IMR-90 (cell line): ENCODE data around the gene PLCL2. TPM values are rescaled to one million over a fixed set of nuclear protein-coding genes. Genes with fewer than 3 reads are reported as not detected.

ENCODE experiments used
- ATAC-seq: fragments of 200-7000 bp; cut with Tn5 transposase; 2 replicates; pipeline ENCODE4 v1.9.1; 2020; ENCODE audit warnings: low read depth, mild to moderate bottlenecking, moderate library complexity
- BruUV-seq: library from RNA; stranded (reverse); fragments of 400-500 nt; replicated peaks from 2 replicates; lab custom pipeline; 2021; lab: Mats Ljungman, UMichigan
- CTCF ChIA-PET: fragments of 300-600 bp; formaldehyde crosslinking; extraction: SDS; loops from one replicate; lab custom pipeline; 2021; ENCODE audit warnings: antibody characterized with exemption; lab: Yijun Ruan, JAX
- POLR2A ChIA-PET: fragments of 300-600 bp; sonication (Branson Sonifier 250); formaldehyde crosslinking; loops from one replicate; lab custom pipeline; 2022; ENCODE audit warnings: antibody characterized with exemption; ENCODE audit not compliant: unreplicated experiment; lab: Charles Lee
- DNase-seq: peaks from one replicate; pipeline ENCODE4 v3.0.0; 2013
- H2AFZ ChIP-seq: replicated peaks from 2 replicates; pipeline ENCODE3; 2013; ENCODE audit warnings: low read length, mild to moderate bottlenecking; ENCODE audit not compliant: poor library complexity
- H2AK5ac ChIP-seq: 2 replicates; pipeline ENCODE4 v1.6.1; 2013; ENCODE audit warnings: low read depth, low read length, inconsistent platforms
- H2AK9ac ChIP-seq: replicated peaks from 2 replicates; pipeline ENCODE3; 2013; ENCODE audit warnings: mild to moderate bottlenecking, low read depth, low read length, moderate library complexity; ENCODE audit not compliant: poor library complexity
- H2BK120ac ChIP-seq: 2 replicates; pipeline ENCODE4 v1.6.1; 2013; ENCODE audit warnings: low read depth, low read length, inconsistent platforms
- H2BK15ac ChIP-seq: 3 replicates; pipeline ENCODE4 v1.6.1; 2013; ENCODE audit warnings: low read depth, low read length, inconsistent platforms
- H2BK20ac ChIP-seq: 2 replicates; pipeline ENCODE4 v1.6.1; 2013; ENCODE audit warnings: low read depth, mild to moderate bottlenecking, inconsistent platforms, low read length, moderate library complexity
- H2BK5ac ChIP-seq: 2 replicates; pipeline ENCODE4 v1.6.1; 2013; ENCODE audit warnings: mild to moderate bottlenecking, low read depth, low read length, inconsistent platforms; ENCODE audit not compliant: poor library complexity, severe bottlenecking
- H3K14ac ChIP-seq: replicated peaks from 2 replicates; pipeline ENCODE4 v1.6.1; 2013; ENCODE audit warnings: low read depth, low read length, inconsistent platforms
- H3K18ac ChIP-seq: 2 replicates; pipeline ENCODE4 v1.6.1; 2013; ENCODE audit warnings: low read depth, low read length, control low read depth
- H3K23ac ChIP-seq: 2 replicates; pipeline ENCODE4 v1.6.1; 2013; ENCODE audit warnings: low read depth, low read length, inconsistent platforms
- H3K27ac ChIP-seq: 2 replicates; pipeline ENCODE4 v1.5.1; 2013; ENCODE audit warnings: mild to moderate bottlenecking, control low read depth, low read length; ENCODE audit not compliant: insufficient read depth
- H3K27me3 ChIP-seq: 2 replicates; pipeline ENCODE4 v1.6.1; 2013; ENCODE audit warnings: low read length; ENCODE audit not compliant: control insufficient read depth, insufficient read depth
- H3K36me3 ChIP-seq: 2 replicates; pipeline ENCODE4 v1.6.1; 2013; ENCODE audit warnings: low read length, mixed read lengths; ENCODE audit not compliant: control insufficient read depth, insufficient read depth
- H3K4ac ChIP-seq: 2 replicates; pipeline ENCODE4 v1.6.1; 2013; ENCODE audit warnings: low read depth, low read length, inconsistent platforms
- H3K4me1 ChIP-seq: 2 replicates; pipeline ENCODE4 v1.6.1; 2013; ENCODE audit warnings: low read length, mixed read lengths; ENCODE audit not compliant: control insufficient read depth, insufficient read depth
- H3K4me2 ChIP-seq: 2 replicates; pipeline ENCODE4 v1.6.1; 2013; ENCODE audit warnings: low read depth, mild to moderate bottlenecking, control low read depth, low read length, moderate library complexity
- H3K4me3 ChIP-seq: 2 replicates; pipeline ENCODE4 v1.5.1; 2013; ENCODE audit warnings: low read depth, mild to moderate bottlenecking, control low read depth, low read length, moderate library complexity; ENCODE audit not compliant: insufficient read depth
- H3K56ac ChIP-seq: 2 replicates; pipeline ENCODE4 v1.6.1; 2013; ENCODE audit warnings: low read length, inconsistent platforms; ENCODE audit not compliant: insufficient read depth; ENCODE audit errors: extremely low read depth
- H3K79me1 ChIP-seq, 2 experiments: 2 replicates each; pipeline ENCODE4 v1.6.1; 2013; ENCODE audit warnings: low read length in 2 of 2, inconsistent platforms in 1 of 2, low read depth in 1 of 2
- H3K9ac ChIP-seq: 2 replicates; pipeline ENCODE4 v1.6.1; 2013; ENCODE audit warnings: low read depth, low read length, control low read depth
- H3K9me1 ChIP-seq: 2 replicates; pipeline ENCODE4 v1.6.1; 2013; ENCODE audit warnings: low read length, inconsistent platforms; ENCODE audit not compliant: insufficient read depth
- H3K9me3 ChIP-seq: 2 replicates; pipeline ENCODE4 v1.6.1; 2013; ENCODE audit warnings: low read length; ENCODE audit not compliant: control insufficient read depth, insufficient read depth
- H4K20me1 ChIP-seq: 2 replicates; pipeline ENCODE4 v1.6.1; 2013; ENCODE audit warnings: low read length, inconsistent platforms; ENCODE audit not compliant: insufficient read depth
- H4K5ac ChIP-seq: 2 replicates; pipeline ENCODE4 v1.6.1; 2013; ENCODE audit warnings: mild to moderate bottlenecking, low read depth, low read length, control low read depth
- H4K8ac ChIP-seq, 2 experiments: 2 replicates each; pipeline ENCODE4 v1.6.1; 2013; ENCODE audit warnings: low read depth in 2 of 2, low read length in 2 of 2, control low read depth in 1 of 2, inconsistent platforms in 1 of 2
- H4K91ac ChIP-seq: 2 replicates; pipeline ENCODE4 v1.6.1; 2013; ENCODE audit warnings: low read depth, low read length, inconsistent platforms; ENCODE audit not compliant: insufficient read depth
- CEBPB ChIP-seq: IDR thresholded peaks from 2 replicates; pipeline ENCODE4 v1.6.1; 2012; ENCODE audit warnings: low read depth, low read length, improper control_type of control experiment
- FOS ChIP-seq: fragments of 150-350 bp; IDR thresholded peaks from 2 replicates; pipeline ENCODE4 v1.6.1; 2016; ENCODE audit warnings: low read depth, low read length
- MAFK ChIP-seq: IDR thresholded peaks from 2 replicates; pipeline ENCODE4 v1.6.1; 2012; ENCODE audit warnings: low read depth, low read length, improper control_type of control experiment
- MXI1 ChIP-seq: IDR thresholded peaks from 2 replicates; pipeline ENCODE4 v1.6.1; 2012; ENCODE audit warnings: low read depth, mild to moderate bottlenecking, low read length, moderate library complexity, borderline replicate concordance
- NFE2L2 ChIP-seq: fragments of 150-350 bp; IDR thresholded peaks from 2 replicates; pipeline ENCODE4 v1.6.1; 2016; ENCODE audit warnings: low read depth, mild to moderate bottlenecking, low read length
- POLR2A ChIP-seq: IDR thresholded peaks from 2 replicates; pipeline ENCODE4 v1.6.1; 2012; ENCODE audit warnings: mild to moderate bottlenecking, low read depth, low read length
- RAD21 ChIP-seq: IDR thresholded peaks from 2 replicates; pipeline ENCODE4 v1.6.1; 2012; ENCODE audit warnings: low read length, improper control_type of control experiment
- RFX5 ChIP-seq: IDR thresholded peaks from 2 replicates; pipeline ENCODE4 v1.8.0; 2012; ENCODE audit warnings: low read depth, mild to moderate bottlenecking, low read length, moderate library complexity
- WGBS, 2 experiments: methylation state at CpG; one replicate each; pipeline versions ENCODE4 v1.1.5 to v1.1.7; 2013; ENCODE audit warnings: missing lambda C conversion rate in 2 of 2; ENCODE audit not compliant: insufficient read length in 1 of 2; ENCODE audit errors: extremely low coverage in 2 of 2; 5-methylcytosine and 5-hydroxymethylcytosine counted together
- dilution Hi-C: fragments of 300-500 bp; cut with HindIII; formaldehyde crosslinking; loops from one replicate; pipeline ENCODE4 v1.14.3; 2018; ENCODE audit warnings: low sequenced_read_pairs; ENCODE audit not compliant: unreplicated experiment
- in situ Hi-C: fragments of 300-500 bp; cut with MboI; formaldehyde crosslinking; loops from 3 replicates; pipeline ENCODE4 v1.14.3; 2019; ENCODE audit warnings: low sequenced_read_pairs, inconsistent platforms, mixed read lengths
- intact Hi-C: fragments of 100-400 bp; cut with micrococcal nuclease; formaldehyde crosslinking; loops from 2 replicates; pipeline ENCODE4 v1.10.0; 2022
- polyA plus RNA-seq, 3 experiments: library from polyadenylated mRNA; depleted of rRNA; stranded (reverse); fragments of >200 nt; gene quantifications; 2 replicates each; pipeline ENCODE4 v1.2.3, GENCODE V29; 2012; ENCODE audit warnings: low replicate concordance in 1 of 3
- total RNA-seq: library from RNA; depleted of rRNA; stranded (reverse); fragments of >200 nt; gene quantifications from 2 replicates; pipeline ENCODE4 v1.2.3, GENCODE V29; 2012
- TF ChIP-seq, protein P1 (sequence below): fragments of 150-350 bp; IDR thresholded peaks from 2 replicates; pipeline ENCODE4 v1.6.1; 2016; ENCODE audit warnings: low read depth, mild to moderate bottlenecking, low read length, moderate library complexity, borderline replicate concordance
- TF ChIP-seq, protein P2 (sequence below): conservative IDR thresholded peaks from 2 replicates; pipeline ENCODE4 v1.5.1; 2012; ENCODE audit warnings: mild to moderate bottlenecking, low read depth, low read length, improper control_type of control experiment

PLCL2 gene
- total and polyA plus RNA-seq, 2 of the 4 experiments (the other 2 are of a cell fraction) = 0.92 to 3.8 TPM

DNA sequence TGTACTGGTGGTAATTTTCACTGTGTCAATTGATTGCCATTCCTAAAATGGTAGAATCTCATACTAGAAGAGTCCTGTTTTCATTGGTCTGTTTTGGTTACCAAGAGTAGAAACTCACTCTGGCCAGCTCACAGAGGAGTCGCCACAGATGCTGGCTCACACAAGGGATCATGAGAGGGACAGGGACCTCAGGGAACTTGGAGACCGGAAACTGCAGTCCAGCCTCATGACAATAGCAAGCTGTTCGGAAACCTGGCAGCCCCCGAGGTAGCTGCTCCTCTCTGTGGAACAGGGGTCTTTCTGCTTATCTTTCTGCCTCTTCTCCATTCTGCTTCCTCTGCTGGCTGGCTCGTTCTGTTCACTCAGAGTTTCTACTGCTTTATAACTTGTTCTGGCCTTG is 192.9 kb downstream of the PLCL2 start:
- Histone ChIP-seq H3K27me3 (no peaks in the 10 kb centered on the region), H3K4me3 (no peak overlapping the region), H2BK5ac (no peak overlapping the region), H2BK15ac (no peak overlapping the region), H2AK9ac (no peak overlapping the region), H2AFZ (no peak overlapping the region), H3K4me1 (no peaks in the 10 kb centered on the region), H3K56ac (no peak overlapping the region), H3K4ac (no peak overlapping the region), H3K9me3 (no peaks in the 10 kb centered on the region), H3K27ac (no peak overlapping the region), H3K9me1 (no peaks in the 10 kb centered on the region), H3K4me2 (no peak overlapping the region), H3K9ac (no peak overlapping the region), H2AK5ac (no peak overlapping the region), H3K23ac (no peak overlapping the region), H3K36me3 (no peaks in the 10 kb centered on the region), H2BK120ac (no peak overlapping the region), H3K14ac (no peak overlapping the region), H3K79me1 (no peaks in the 10 kb centered on the region), H4K91ac (no peak overlapping the region), H4K20me1 (no peaks in the 10 kb centered on the region), H4K8ac (no peak overlapping the region), H3K18ac (no peak overlapping the region), H4K5ac (no peak overlapping the region), H2BK20ac (no peak overlapping the region)
- intact Hi-C loops = no loop called here
- no TSS peak for BruUV-seq
- no peak for DNase-seq
- ChIA-PET CTCF (interaction anchor here (0.6 kb wide), 2 partner anchors 591 to 941 kb away, joined by 4 to 5 read pairs; no protein-coding TSS in a partner anchor), POLR2A (interaction anchor here (0.5 kb wide), 1 partner anchor 26 kb away, joined by 3 read pairs; no protein-coding TSS in a partner anchor)
- 68% methylated on average over 3 of the region's 5 CpGs; no CpG with 5 or more reads in 1 of the 2 experiments for WGBS, 2 experiments
- no peak for TF ChIP-seq MXI1
- TF ChIP-seq, protein P1, sequence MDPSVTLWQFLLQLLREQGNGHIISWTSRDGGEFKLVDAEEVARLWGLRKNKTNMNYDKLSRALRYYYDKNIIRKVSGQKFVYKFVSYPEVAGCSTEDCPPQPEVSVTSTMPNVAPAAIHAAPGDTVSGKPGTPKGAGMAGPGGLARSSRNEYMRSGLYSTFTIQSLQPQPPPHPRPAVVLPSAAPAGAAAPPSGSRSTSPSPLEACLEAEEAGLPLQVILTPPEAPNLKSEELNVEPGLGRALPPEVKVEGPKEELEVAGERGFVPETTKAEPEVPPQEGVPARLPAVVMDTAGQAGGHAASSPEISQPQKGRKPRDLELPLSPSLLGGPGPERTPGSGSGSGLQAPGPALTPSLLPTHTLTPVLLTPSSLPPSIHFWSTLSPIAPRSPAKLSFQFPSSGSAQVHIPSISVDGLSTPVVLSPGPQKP = no peak
- no peak for TF ChIP-seq MAFK
- TF ChIP-seq NFE2L2 = no peak
- no peak for TF ChIP-seq CEBPB
- TF ChIP-seq RFX5 = no peak
- TF ChIP-seq FOS = no peak
- TF ChIP-seq, protein P2, sequence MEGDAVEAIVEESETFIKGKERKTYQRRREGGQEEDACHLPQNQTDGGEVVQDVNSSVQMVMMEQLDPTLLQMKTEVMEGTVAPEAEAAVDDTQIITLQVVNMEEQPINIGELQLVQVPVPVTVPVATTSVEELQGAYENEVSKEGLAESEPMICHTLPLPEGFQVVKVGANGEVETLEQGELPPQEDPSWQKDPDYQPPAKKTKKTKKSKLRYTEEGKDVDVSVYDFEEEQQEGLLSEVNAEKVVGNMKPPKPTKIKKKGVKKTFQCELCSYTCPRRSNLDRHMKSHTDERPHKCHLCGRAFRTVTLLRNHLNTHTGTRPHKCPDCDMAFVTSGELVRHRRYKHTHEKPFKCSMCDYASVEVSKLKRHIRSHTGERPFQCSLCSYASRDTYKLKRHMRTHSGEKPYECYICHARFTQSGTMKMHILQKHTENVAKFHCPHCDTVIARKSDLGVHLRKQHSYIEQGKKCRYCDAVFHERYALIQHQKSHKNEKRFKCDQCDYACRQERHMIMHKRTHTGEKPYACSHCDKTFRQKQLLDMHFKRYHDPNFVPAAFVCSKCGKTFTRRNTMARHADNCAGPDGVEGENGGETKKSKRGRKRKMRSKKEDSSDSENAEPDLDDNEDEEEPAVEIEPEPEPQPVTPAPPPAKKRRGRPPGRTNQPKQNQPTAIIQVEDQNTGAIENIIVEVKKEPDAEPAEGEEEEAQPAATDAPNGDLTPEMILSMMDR = no peak
- TF ChIP-seq RAD21 = no peak
- TF ChIP-seq POLR2A = no peak
- ATAC-seq = no peak
- in situ Hi-C loops = no loop called here
- dilution Hi-C loops = no loop called here
